SK-N-SH (cell line): Measurements from ENCODE around the gene ESYT3. TPM values are rescaled to one million over a fixed set of nuclear protein-coding genes. Genes with fewer than 3 reads are reported as not detected.

Experiments used
- CTCF ChIA-PET: fragments of 300-600, 350-600 bp; formaldehyde crosslinking; extraction: SDS; loops from one replicate; lab custom pipeline; 2021; lab: Yijun Ruan, JAX
- POLR2A ChIA-PET: fragments of 350-600 bp; sonication (Branson Sonifier 250); formaldehyde crosslinking; extraction: SDS; loops from one replicate; lab custom pipeline; 2020; ENCODE audit warnings: antibody characterized with exemption, inconsistent platforms; lab: Yijun Ruan, JAX
- DNase-seq: peaks from one replicate; pipeline ENCODE4 v3.0.0; 2012
- H2AFZ ChIP-seq: fragments of 200-600 bp; sonication (generic); 2 replicates; pipeline ENCODE4 v1.8.1; 2016; ENCODE audit warnings: antibody characterized with exemption, mild to moderate bottlenecking, low read depth
- H3F3A ChIP-seq: fragments of 200-600 bp; sonication (generic); replicated peaks from 2 replicates; pipeline ENCODE3; 2016; ENCODE audit warnings: antibody characterized with exemption, mild to moderate bottlenecking; ENCODE audit not compliant: insufficient read depth
- H3K27ac ChIP-seq, 2 experiments: fragments of 200-500 bp in 1 of 2; fragments of 200-600 bp in 1 of 2; sonication (Bioruptor generic) in 1 of 2; sonication (generic), shearing (Covaris generic) in 1 of 2; 2 replicates each; pipeline versions ENCODE4 v1.5.1 to v1.6.1; 2014 to 2016; ENCODE audit warnings: low read depth in 2 of 2, inconsistent platforms in 1 of 2, low read length in 1 of 2, mild to moderate bottlenecking in 1 of 2, mixed read lengths in 1 of 2
- H3K27me3 ChIP-seq: fragments of 200-600 bp; sonication (generic), shearing (Covaris generic); 2 replicates; pipeline ENCODE4 v1.6.1; 2016; ENCODE audit warnings: mixed run types; ENCODE audit not compliant: insufficient read depth
- H3K36me3 ChIP-seq, 2 experiments: fragments of 200-500 bp in 1 of 2; fragments of 200-600 bp in 1 of 2; sonication (Bioruptor generic) in 1 of 2; sonication (generic) in 1 of 2; replicated peaks in 1 of 2; 2 replicates each; pipeline versions ENCODE3 to v1.5.1; 2014 to 2016; ENCODE audit warnings: low read length in 1 of 2, mild to moderate bottlenecking in 1 of 2; ENCODE audit not compliant: insufficient read depth in 2 of 2, control insufficient read depth in 1 of 2
- H3K4me1 ChIP-seq, 2 experiments: fragments of 200-500 bp in 1 of 2; fragments of 200-600 bp in 1 of 2; sonication (Bioruptor generic) in 1 of 2; sonication (generic), shearing (Covaris generic) in 1 of 2; 2 replicates each; pipeline versions ENCODE4 v1.5.1 to v1.6.1; 2014 to 2016; ENCODE audit warnings: low read depth in 1 of 2, low read length in 1 of 2, mixed run types in 1 of 2; ENCODE audit not compliant: insufficient read depth in 2 of 2, control insufficient read depth in 1 of 2
- H3K4me2 ChIP-seq: fragments of 200-600 bp; sonication (generic), shearing (Covaris generic); 2 replicates; pipeline ENCODE4 v1.6.1; 2017; ENCODE audit warnings: mixed run types
- H3K4me3 ChIP-seq, 2 experiments: fragments of 200-500 bp in 1 of 2; fragments of 200-600 bp in 1 of 2; sonication (Bioruptor generic) in 1 of 2; sonication (generic), shearing (Covaris generic) in 1 of 2; 2 replicates each; pipeline versions ENCODE4 v1.5.1 to v1.8.1; 2014 to 2016; ENCODE audit warnings: low read depth in 2 of 2, inconsistent platforms in 1 of 2, low read length in 1 of 2, mild to moderate bottlenecking in 1 of 2, mixed read lengths in 1 of 2, moderate library complexity in 1 of 2
- H3K79me2 ChIP-seq: fragments of 200-600 bp; sonication (generic); 2 replicates; pipeline ENCODE4 v1.8.1; 2017; ENCODE audit warnings: mild to moderate bottlenecking; ENCODE audit not compliant: insufficient read depth
- H3K9ac ChIP-seq: fragments of 200-600 bp; sonication (generic); 2 replicates; pipeline ENCODE4 v1.6.1; 2017; ENCODE audit warnings: mixed run types
- H3K9me2 ChIP-seq: fragments of 200-600 bp; sonication (generic); 2 replicates; pipeline ENCODE4 v1.6.1; 2017; ENCODE audit warnings: mixed run types
- H3K9me3 ChIP-seq: fragments of 200-600 bp; sonication (generic); 2 replicates; pipeline ENCODE4 v1.6.1; 2017; ENCODE audit warnings: mixed run types, mild to moderate bottlenecking, moderate library complexity
- H4K20me1 ChIP-seq: fragments of 200-600 bp; sonication (generic); 2 replicates; pipeline ENCODE4 v1.6.1; 2017; ENCODE audit warnings: mild to moderate bottlenecking, mixed run types; ENCODE audit not compliant: insufficient read depth
- CHD2 ChIP-seq: fragments of 150-350 bp; IDR thresholded peaks from 2 replicates; pipeline ENCODE4 v1.6.1; 2018; ENCODE audit warnings: low read length; ENCODE audit not compliant: partially characterized antibody
- ELF1 ChIP-seq: IDR thresholded peaks from 2 replicates; pipeline ENCODE4 v1.4.0; 2012
- FOXJ3 ChIP-seq: sonication (generic); formaldehyde crosslinking; IDR thresholded peaks from 2 replicates; pipeline ENCODE4 v1.5.1; 2020; ENCODE audit warnings: mild to moderate bottlenecking, missing genetic modification reagents
- FOXM1 ChIP-seq: IDR thresholded peaks from 2 replicates; pipeline ENCODE4 v1.4.0; 2012; ENCODE audit warnings: low read depth, mild to moderate bottlenecking
- NFIC ChIP-seq: IDR thresholded peaks from 2 replicates; pipeline ENCODE4 v1.4.0; 2012; ENCODE audit warnings: borderline replicate concordance
- NRF1 ChIP-seq: IDR thresholded peaks from 2 replicates; pipeline ENCODE4 v1.6.1; 2012; ENCODE audit warnings: low read depth, mild to moderate bottlenecking, low read length
- RCOR1 ChIP-seq: fragments of 150-350 bp; IDR thresholded peaks from 2 replicates; pipeline ENCODE4 v1.6.1; 2017; ENCODE audit warnings: antibody characterized with exemption, low read length
- SIN3A ChIP-seq: IDR thresholded peaks from 2 replicates; pipeline ENCODE4 v1.6.1; 2012; ENCODE audit warnings: low read depth, mild to moderate bottlenecking, low read length, moderate library complexity, borderline replicate concordance
- SMC3 ChIP-seq: IDR thresholded peaks from 2 replicates; pipeline ENCODE4 v1.6.1; 2012; ENCODE audit warnings: low read depth, low read length, improper control_type of control experiment
- TAF1 ChIP-seq: IDR thresholded peaks from 2 replicates; pipeline ENCODE4 v1.6.1; 2012; ENCODE audit warnings: low read depth, mild to moderate bottlenecking, low read length, moderate library complexity, borderline replicate concordance
- TCF12 ChIP-seq: IDR thresholded peaks from 2 replicates; pipeline ENCODE4 v1.4.0; 2012
- WGBS: methylation state at CpG from one replicate; pipeline ENCODE4 v1.1.6; 2017; ENCODE audit warnings: low lambda C conversion rate; 5-methylcytosine and 5-hydroxymethylcytosine counted together
- polyA plus RNA-seq, 3 experiments: library from polyadenylated mRNA; depleted of rRNA; stranded (reverse); fragments of >200 nt; gene quantifications; 2 replicates each; pipeline ENCODE4 v1.2.3, GENCODE V29; 2012
- TF ChIP-seq, protein P1 (sequence below): fragments of 200-600 bp; sonication (generic); IDR thresholded peaks from 2 replicates; pipeline ENCODE4 v1.6.1; 2017; ENCODE audit warnings: antibody characterized with exemption, mild to moderate bottlenecking, moderate library complexity
- TF ChIP-seq, protein P2 (sequence below): IDR thresholded peaks from 2 replicates; pipeline ENCODE4 v1.4.0; 2012; ENCODE audit warnings: low read depth, borderline replicate concordance
- TF ChIP-seq, protein P3 (sequence below): IDR thresholded peaks from 2 replicates; pipeline ENCODE4 v1.4.0; 2012; ENCODE audit warnings: low read depth, borderline replicate concordance
- TF ChIP-seq, protein P4 (sequence below): IDR thresholded peaks from 2 replicates; pipeline ENCODE4 v1.6.1; 2012; ENCODE audit warnings: mild to moderate bottlenecking, low read depth, low read length, moderate library complexity

ESYT3 gene
- polyA plus RNA-seq, 1 of the 3 experiments (the other 2 are of a cell fraction), result 0.33 TPM

DNA sequence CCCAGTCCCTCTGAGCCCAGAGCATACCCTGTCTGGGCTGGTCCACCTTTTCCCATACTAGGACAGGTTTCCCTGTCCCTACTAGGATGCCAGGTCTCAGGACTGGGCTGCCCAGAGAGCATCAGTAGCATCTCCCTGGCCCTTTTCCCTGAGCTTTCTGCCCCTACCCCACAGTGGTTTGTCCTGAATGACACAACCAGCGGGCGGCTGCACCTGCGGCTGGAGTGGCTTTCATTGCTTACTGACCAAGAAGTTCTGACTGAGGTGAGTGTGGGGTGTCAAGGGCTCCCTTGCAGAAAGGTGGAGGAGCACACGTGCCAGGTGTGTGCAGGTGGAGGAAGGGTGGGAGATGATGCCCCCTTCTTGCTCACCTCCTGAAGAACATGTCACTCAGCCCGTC is 33.5 kb downstream of the ESYT3 start (continued):
- TF ChIP-seq CHD2 (no peak), NRF1 (no peak)

DNA sequence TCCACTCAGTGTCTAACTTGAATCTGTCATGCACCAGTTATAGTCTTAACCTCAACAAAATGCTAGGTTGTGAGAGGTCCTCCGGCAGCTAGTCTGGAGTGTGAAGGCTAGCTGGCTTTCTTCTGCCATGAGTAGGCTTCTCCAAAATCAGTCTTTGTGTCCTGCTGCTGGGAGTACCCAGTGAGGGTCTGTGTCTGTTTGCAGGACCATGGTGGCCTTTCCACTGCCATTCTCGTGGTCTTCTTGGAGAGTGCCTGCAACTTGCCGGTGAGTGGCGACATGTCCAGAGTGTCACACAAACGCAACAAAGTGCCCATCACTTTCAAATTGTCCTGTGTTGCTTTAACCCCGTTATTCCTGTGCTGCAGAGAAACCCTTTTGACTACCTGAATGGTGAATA is 34.0 kb downstream of the ESYT3 start:
- TF ChIP-seq, protein P1, sequence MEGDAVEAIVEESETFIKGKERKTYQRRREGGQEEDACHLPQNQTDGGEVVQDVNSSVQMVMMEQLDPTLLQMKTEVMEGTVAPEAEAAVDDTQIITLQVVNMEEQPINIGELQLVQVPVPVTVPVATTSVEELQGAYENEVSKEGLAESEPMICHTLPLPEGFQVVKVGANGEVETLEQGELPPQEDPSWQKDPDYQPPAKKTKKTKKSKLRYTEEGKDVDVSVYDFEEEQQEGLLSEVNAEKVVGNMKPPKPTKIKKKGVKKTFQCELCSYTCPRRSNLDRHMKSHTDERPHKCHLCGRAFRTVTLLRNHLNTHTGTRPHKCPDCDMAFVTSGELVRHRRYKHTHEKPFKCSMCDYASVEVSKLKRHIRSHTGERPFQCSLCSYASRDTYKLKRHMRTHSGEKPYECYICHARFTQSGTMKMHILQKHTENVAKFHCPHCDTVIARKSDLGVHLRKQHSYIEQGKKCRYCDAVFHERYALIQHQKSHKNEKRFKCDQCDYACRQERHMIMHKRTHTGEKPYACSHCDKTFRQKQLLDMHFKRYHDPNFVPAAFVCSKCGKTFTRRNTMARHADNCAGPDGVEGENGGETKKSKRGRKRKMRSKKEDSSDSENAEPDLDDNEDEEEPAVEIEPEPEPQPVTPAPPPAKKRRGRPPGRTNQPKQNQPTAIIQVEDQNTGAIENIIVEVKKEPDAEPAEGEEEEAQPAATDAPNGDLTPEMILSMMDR, result no peak
- TF ChIP-seq RCOR1, result no peak
- TF ChIP-seq, protein P2, sequence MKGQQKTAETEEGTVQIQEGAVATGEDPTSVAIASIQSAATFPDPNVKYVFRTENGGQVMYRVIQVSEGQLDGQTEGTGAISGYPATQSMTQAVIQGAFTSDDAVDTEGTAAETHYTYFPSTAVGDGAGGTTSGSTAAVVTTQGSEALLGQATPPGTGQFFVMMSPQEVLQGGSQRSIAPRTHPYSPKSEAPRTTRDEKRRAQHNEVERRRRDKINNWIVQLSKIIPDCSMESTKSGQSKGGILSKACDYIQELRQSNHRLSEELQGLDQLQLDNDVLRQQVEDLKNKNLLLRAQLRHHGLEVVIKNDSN, result no peak
- no peak for TF ChIP-seq SIN3A
- no peak for TF ChIP-seq CHD2
- TF ChIP-seq TCF12, result no peak
- TF ChIP-seq, protein P3, sequence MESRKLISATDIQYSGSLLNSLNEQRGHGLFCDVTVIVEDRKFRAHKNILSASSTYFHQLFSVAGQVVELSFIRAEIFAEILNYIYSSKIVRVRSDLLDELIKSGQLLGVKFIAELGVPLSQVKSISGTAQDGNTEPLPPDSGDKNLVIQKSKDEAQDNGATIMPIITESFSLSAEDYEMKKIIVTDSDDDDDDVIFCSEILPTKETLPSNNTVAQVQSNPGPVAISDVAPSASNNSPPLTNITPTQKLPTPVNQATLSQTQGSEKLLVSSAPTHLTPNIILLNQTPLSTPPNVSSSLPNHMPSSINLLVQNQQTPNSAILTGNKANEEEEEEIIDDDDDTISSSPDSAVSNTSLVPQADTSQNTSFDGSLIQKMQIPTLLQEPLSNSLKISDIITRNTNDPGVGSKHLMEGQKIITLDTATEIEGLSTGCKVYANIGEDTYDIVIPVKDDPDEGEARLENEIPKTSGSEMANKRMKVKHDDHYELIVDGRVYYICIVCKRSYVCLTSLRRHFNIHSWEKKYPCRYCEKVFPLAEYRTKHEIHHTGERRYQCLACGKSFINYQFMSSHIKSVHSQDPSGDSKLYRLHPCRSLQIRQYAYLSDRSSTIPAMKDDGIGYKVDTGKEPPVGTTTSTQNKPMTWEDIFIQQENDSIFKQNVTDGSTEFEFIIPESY, result no peak
- no peak for TF ChIP-seq FOXJ3 (CRISPR knock-in tag)
- no peak for TF ChIP-seq ELF1
- TF ChIP-seq FOXM1, result no peak
- no peak for TF ChIP-seq NFIC
- no peak for TF ChIP-seq TAF1
- TF ChIP-seq, protein P4, sequence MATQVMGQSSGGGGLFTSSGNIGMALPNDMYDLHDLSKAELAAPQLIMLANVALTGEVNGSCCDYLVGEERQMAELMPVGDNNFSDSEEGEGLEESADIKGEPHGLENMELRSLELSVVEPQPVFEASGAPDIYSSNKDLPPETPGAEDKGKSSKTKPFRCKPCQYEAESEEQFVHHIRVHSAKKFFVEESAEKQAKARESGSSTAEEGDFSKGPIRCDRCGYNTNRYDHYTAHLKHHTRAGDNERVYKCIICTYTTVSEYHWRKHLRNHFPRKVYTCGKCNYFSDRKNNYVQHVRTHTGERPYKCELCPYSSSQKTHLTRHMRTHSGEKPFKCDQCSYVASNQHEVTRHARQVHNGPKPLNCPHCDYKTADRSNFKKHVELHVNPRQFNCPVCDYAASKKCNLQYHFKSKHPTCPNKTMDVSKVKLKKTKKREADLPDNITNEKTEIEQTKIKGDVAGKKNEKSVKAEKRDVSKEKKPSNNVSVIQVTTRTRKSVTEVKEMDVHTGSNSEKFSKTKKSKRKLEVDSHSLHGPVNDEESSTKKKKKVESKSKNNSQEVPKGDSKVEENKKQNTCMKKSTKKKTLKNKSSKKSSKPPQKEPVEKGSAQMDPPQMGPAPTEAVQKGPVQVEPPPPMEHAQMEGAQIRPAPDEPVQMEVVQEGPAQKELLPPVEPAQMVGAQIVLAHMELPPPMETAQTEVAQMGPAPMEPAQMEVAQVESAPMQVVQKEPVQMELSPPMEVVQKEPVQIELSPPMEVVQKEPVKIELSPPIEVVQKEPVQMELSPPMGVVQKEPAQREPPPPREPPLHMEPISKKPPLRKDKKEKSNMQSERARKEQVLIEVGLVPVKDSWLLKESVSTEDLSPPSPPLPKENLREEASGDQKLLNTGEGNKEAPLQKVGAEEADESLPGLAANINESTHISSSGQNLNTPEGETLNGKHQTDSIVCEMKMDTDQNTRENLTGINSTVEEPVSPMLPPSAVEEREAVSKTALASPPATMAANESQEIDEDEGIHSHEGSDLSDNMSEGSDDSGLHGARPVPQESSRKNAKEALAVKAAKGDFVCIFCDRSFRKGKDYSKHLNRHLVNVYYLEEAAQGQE, result no peak
- TF ChIP-seq SMC3, result no peak
- ChIA-PET CTCF (interaction anchor here (1.1 to 4.1 kb wide), 3 partner anchors 9 to 455 kb away, joined by 3 to 25 read pairs (median 3); no protein-coding TSS in a partner anchor), POLR2A (no interaction called here)
- Histone ChIP-seq H3K79me2 (no peaks in the 10 kb centered on the region), H3K9me2 (no peaks in the 10 kb centered on the region), H3K9me3 (no peaks in the 10 kb centered on the region), H3K9ac (no peak overlapping the region), H3K36me3 (no peaks in the 10 kb centered on the region), H3F3A (peaks cover 4% of the 10 kb centered on the region), H3K4me2 (no peak overlapping the region), H3K27ac (no peak overlapping the region), H3K4me3 (no peak overlapping the region), H4K20me1 (no peaks in the 10 kb centered on the region), H2AFZ (no peak overlapping the region), H3K4me1 (peaks cover 0 to 5% of the 10 kb centered on the region in 2 experiments; a peak in 1 of 4 replicates), H3K27me3 (no peaks in the 10 kb centered on the region)
- WGBS, result 63% methylated on average over 6 of the region's 6 CpGs
- DNase-seq, result no peak
